ENCODE results near the gene SPECC1. TPM values are rescaled to one million over a fixed set of nuclear protein-coding genes. Genes with fewer than 3 reads are reported as not detected.

SPECC1 gene
- total RNA-seq, 1 experiment from 2014 or later, result 43.5 TPM

- TF ChIP-seq, protein P1, sequence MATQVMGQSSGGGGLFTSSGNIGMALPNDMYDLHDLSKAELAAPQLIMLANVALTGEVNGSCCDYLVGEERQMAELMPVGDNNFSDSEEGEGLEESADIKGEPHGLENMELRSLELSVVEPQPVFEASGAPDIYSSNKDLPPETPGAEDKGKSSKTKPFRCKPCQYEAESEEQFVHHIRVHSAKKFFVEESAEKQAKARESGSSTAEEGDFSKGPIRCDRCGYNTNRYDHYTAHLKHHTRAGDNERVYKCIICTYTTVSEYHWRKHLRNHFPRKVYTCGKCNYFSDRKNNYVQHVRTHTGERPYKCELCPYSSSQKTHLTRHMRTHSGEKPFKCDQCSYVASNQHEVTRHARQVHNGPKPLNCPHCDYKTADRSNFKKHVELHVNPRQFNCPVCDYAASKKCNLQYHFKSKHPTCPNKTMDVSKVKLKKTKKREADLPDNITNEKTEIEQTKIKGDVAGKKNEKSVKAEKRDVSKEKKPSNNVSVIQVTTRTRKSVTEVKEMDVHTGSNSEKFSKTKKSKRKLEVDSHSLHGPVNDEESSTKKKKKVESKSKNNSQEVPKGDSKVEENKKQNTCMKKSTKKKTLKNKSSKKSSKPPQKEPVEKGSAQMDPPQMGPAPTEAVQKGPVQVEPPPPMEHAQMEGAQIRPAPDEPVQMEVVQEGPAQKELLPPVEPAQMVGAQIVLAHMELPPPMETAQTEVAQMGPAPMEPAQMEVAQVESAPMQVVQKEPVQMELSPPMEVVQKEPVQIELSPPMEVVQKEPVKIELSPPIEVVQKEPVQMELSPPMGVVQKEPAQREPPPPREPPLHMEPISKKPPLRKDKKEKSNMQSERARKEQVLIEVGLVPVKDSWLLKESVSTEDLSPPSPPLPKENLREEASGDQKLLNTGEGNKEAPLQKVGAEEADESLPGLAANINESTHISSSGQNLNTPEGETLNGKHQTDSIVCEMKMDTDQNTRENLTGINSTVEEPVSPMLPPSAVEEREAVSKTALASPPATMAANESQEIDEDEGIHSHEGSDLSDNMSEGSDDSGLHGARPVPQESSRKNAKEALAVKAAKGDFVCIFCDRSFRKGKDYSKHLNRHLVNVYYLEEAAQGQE (IDR thresholded peaks at IDR 0.05; ENCODE audit: low read depth), result no peak
- TF ChIP-seq ZBTB33 (IDR thresholded peaks at IDR 0.05; ENCODE audit: extremely low read depth, insufficient replicate concordance, low read length), result no peak
- TF ChIP-seq, protein P2, sequence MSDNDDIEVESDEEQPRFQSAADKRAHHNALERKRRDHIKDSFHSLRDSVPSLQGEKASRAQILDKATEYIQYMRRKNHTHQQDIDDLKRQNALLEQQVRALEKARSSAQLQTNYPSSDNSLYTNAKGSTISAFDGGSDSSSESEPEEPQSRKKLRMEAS (IDR thresholded peaks at IDR 0.05), result no peak
Observed at GRCh38 chr17:20205609-20206008, 196.4 kb downstream of the SPECC1 start (continued).

DNA sequence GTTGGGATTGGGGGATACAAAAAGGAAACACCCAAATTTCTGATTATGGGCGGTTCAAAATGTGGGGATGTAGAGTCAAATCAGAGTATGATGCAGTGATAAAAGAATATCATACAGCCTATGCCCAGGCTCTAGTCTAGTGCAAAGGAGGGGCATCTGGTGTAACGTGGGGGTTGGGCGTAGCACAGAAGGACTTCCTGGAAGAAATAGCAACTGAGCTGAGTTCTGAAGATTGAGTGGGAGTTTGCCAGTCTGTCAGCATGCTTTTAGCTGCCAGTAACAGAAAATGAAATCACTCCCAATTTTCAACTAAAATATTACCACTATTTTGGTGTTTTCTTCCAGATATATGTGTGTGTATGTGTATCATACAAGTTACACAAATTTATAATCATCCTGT is 196.9 kb downstream of the SPECC1 start:
- BruUV-seq (replicated peaks), result no TSS peak
- no peak overlapping the region for H3K27ac ChIP-seq (ENCODE audit: low read depth, low read length)
- no peaks in the 10 kb centered on the region for H3K27me3 ChIP-seq (ENCODE audit: insufficient read depth, low read length)
- CTCF ChIA-PET, result interaction anchor here (0.9 kb wide), 1 partner anchor 213 kb away, joined by 3 read pairs; no protein-coding TSS in a partner anchor
- POLR2A ChIA-PET, result no interaction called here
- ATAC-seq (no peak), DNase-seq (ENCODE audit: low read depth, low spot score) (no peak)
- no peak overlapping the region for H3K9ac ChIP-seq (ENCODE audit: low read length)
- H2AFZ ChIP-seq (ENCODE audit: low read depth, low read length, poor library complexity, severe bottlenecking), result no peak overlapping the region
- peaks cover 0 to 4% of the 10 kb centered on the region in 2 experiments; a peak in 1 of 4 replicates for H3K4me1 ChIP-seq (ENCODE audit: control insufficient read depth in 1 of 2, insufficient read depth in 2 of 2, low read length in 2 of 2)
- intact Hi-C loops (cut with micrococcal nuclease), result no loop called here
- H4K20me1 ChIP-seq (ENCODE audit: insufficient read depth), result no peaks in the 10 kb centered on the region; the same call in 1 of the 2 replicates
- no peaks in the 10 kb centered on the region for H3K36me3 ChIP-seq (ENCODE audit: control insufficient read depth in 1 of 2, insufficient read depth in 2 of 2, low read length in 2 of 2)
- no peaks in the 10 kb centered on the region for H3K9me2 ChIP-seq (ENCODE audit: insufficient read depth)
- RAD21 ChIA-PET (ENCODE audit: low non-redundant PET in 1 of 2, low total read pairs in 2 of 2, uncharacterized antibody in 2 of 2, unreplicated experiment in 2 of 2), result no interaction called here
- no peak overlapping the region for H3K4me2 ChIP-seq (ENCODE audit: low read length)
- H3K4me3 ChIP-seq (replicated peaks in 1 of 2; ENCODE audit: low read depth in 1 of 2, low read length in 2 of 2), result no peak overlapping the region
- H3K9me3 ChIP-seq (ENCODE audit: control insufficient read depth in 1 of 2, insufficient read depth in 1 of 2, low read depth in 1 of 2, low read length in 2 of 2), result no peaks in the 10 kb centered on the region
- no peaks in the 10 kb centered on the region; the same call in 1 of the 2 replicates for H3K79me2 ChIP-seq (ENCODE audit: insufficient read depth, low read length)
- no peak for TF ChIP-seq SP1 (IDR thresholded peaks at IDR 0.05; ENCODE audit: low read depth)
- TF ChIP-seq CEBPB (IDR thresholded peaks at IDR 0.05; ENCODE audit: low read depth), result no peak
- TF ChIP-seq EZH2phosphoT487 (IDR thresholded peaks at IDR 0.05; ENCODE audit: borderline replicate concordance), result no peak
- TF ChIP-seq, protein P2 (IDR thresholded peaks at IDR 0.05), result no peak
- no peak for TF ChIP-seq EZH2 (IDR thresholded peaks at IDR 0.05)
- no peak for TF ChIP-seq RAD21 (IDR thresholded peaks at IDR 0.05; ENCODE audit: low read depth)
- no peak for TF ChIP-seq SIN3A (IDR thresholded peaks at IDR 0.05; ENCODE audit: low read depth)
- TF ChIP-seq, protein P1 (IDR thresholded peaks at IDR 0.05; ENCODE audit: low read depth), result no peak
- TF ChIP-seq JUND (IDR thresholded peaks at IDR 0.05), result no peak
- no peak for TF ChIP-seq CBX3 (IDR thresholded peaks at IDR 0.05; ENCODE audit: low read depth)
- TF ChIP-seq TCF7L2 (IDR thresholded peaks at IDR 0.05; ENCODE audit: borderline replicate concordance, extremely low read depth, insufficient read depth, insufficient read length), result no peak
- TF ChIP-seq FOSL1 (IDR thresholded peaks at IDR 0.05; ENCODE audit: low read depth), result no peak
- TF ChIP-seq POLR2AphosphoS5 (IDR thresholded peaks at IDR 0.05; ENCODE audit: low read depth, low read length), result no peak
- no peak for TF ChIP-seq SRF (IDR thresholded peaks at IDR 0.05; ENCODE audit: low read depth)

Measured in HCT116 (cell line).